IgD-negative memory B cell (primary cell): ENCODE data around the gene PDAP1. TPM values are rescaled to one million over a fixed set of nuclear protein-coding genes. Genes with fewer than 3 reads are reported as not detected.
A peak's percentile ranks its signal among the peaks of the same experiment; 100 is the strongest.

ENCODE experiments used
- H3K27ac Mint-ChIP-seq, 3 donors: one replicate each; pipeline ENCODE4 v1.8.0; 2020 to 2022; ENCODE audit warnings: mild to moderate bottlenecking in 3 of 3, mixed read lengths in 3 of 3, moderate library complexity in 1 of 3
- H3K27me3 Mint-ChIP-seq: one replicate; pipeline ENCODE4 v1.8.0; 2021; ENCODE audit warnings: mixed read lengths
- H3K36me3 Mint-ChIP-seq: one replicate; pipeline ENCODE4 v1.8.0; 2020; ENCODE audit warnings: mild to moderate bottlenecking, mixed read lengths
- H3K4me1 Mint-ChIP-seq, 3 donors: one replicate each; pipeline ENCODE4 v1.8.0; 2020 to 2022; ENCODE audit warnings: mixed read lengths in 3 of 3, mild to moderate bottlenecking in 1 of 3
- H3K4me3 Mint-ChIP-seq, 4 donors: one replicate each; pipeline ENCODE4 v1.8.0; 2020 to 2022; ENCODE audit warnings: mild to moderate bottlenecking in 4 of 4, mixed read lengths in 4 of 4, moderate library complexity in 3 of 4
- H3K9me3 Mint-ChIP-seq, 3 donors: one replicate each; pipeline ENCODE4 v1.8.0; 2020 to 2021; ENCODE audit warnings: mixed read lengths in 3 of 3, mild to moderate bottlenecking in 1 of 3
- polyA plus RNA-seq: library from polyadenylated mRNA; unstranded; fragments of 300-500 nt; fragmentation: Illumina TruSeq; gene quantifications from one replicate; pipeline ENCODE4 v1.2.3, GENCODE V29; 2021

PDAP1 gene
- polyA plus RNA-seq, result 33.8 TPM

GRCh38 chr7:99408379-99409191 is at the start of gene PDAP1, which contains the start of gene BUD31:
PDAP1 (minus strand) TSS chr7:99408597; CDS start chr7:99408548, 49 bp downstream.
BUD31 (plus strand) TSS chr7:99408969; CDS start chr7:99411093, 2,124 bp downstream.
- H3K9me3 Mint-ChIP-seq, result no peaks in the 10 kb centered on the region
- peaks cover 3% of the 10 kb centered on the region for H3K36me3 Mint-ChIP-seq
- H3K27ac Mint-ChIP-seq, result peak within 1 kb of the TSS; percentile 97 to 99 (median 98)
- H3K27me3 Mint-ChIP-seq, result no peaks in the 10 kb centered on the region
- peaks cover 29 to 32% (median 29%) of the 10 kb centered on the region in 3 donors for H3K4me1 Mint-ChIP-seq
- peak within 1 kb of the TSS; percentile 99 to 100 (median 99) for H3K4me3 Mint-ChIP-seq

GRCh38 chr7:99457650-99458493 is 49.5 kb upstream of the PDAP1 start:
- H3K4me1 Mint-ChIP-seq, result peaks cover 0 to 12% (median 9%) of the 10 kb centered on the region in 3 donors
- H3K36me3 Mint-ChIP-seq, result peaks cover 3% of the 10 kb centered on the region

GRCh38 chr7:99457050-99457649 is 48.8 kb upstream of the PDAP1 start:
- Mint-ChIP-seq H3K27ac (no peak overlapping the region), H3K4me3 (no peak overlapping the region), H3K4me1 (peaks cover 0 to 12% (median 6%) of the 10 kb centered on the region in 3 donors), H3K9me3 (no peaks in the 10 kb centered on the region), H3K27me3 (no peaks in the 10 kb centered on the region), H3K36me3 (no peaks in the 10 kb centered on the region)

More at GRCh38 chr7:99457650-99458493, 49.5 kb upstream of the PDAP1 start:
- Mint-ChIP-seq H3K9me3 (no peaks in the 10 kb centered on the region), H3K4me3 (no peak overlapping the region), H3K27ac (no peak overlapping the region), H3K27me3 (no peaks in the 10 kb centered on the region)

- H3K27me3 Mint-ChIP-seq, result no peaks in the 10 kb centered on the region
- H3K4me1 Mint-ChIP-seq, result peaks cover 0 to 12% (median 6%) of the 10 kb centered on the region in 3 donors
- no peak overlapping the region for H3K27ac Mint-ChIP-seq
- H3K4me3 Mint-ChIP-seq, result no peak overlapping the region
- no peaks in the 10 kb centered on the region for H3K36me3 Mint-ChIP-seq
- no peaks in the 10 kb centered on the region for H3K9me3 Mint-ChIP-seq
Measured at GRCh38 chr7:99456288-99456687, 47.9 kb upstream of the PDAP1 start.

GRCh38 chr7:99455874-99456273 is 47.5 kb upstream of the PDAP1 start:
- Mint-ChIP-seq H3K27ac (peak overlapping the region in 1 of 3 donors; percentile 53), H3K9me3 (no peaks in the 10 kb centered on the region)

GRCh38 chr7:99453105-99453504 is 44.7 kb upstream of the PDAP1 start:
- no peak overlapping the region for H3K27ac Mint-ChIP-seq

More at GRCh38 chr7:99455874-99456273, 47.5 kb upstream of the PDAP1 start:
- Mint-ChIP-seq H3K4me1 (peaks cover 0 to 12% (median 6%) of the 10 kb centered on the region in 3 donors), H3K36me3 (no peaks in the 10 kb centered on the region), H3K4me3 (no peak overlapping the region), H3K27me3 (no peaks in the 10 kb centered on the region)

GRCh38 chr7:99452541-99452940 is 44.1 kb upstream of the PDAP1 start:
- Mint-ChIP-seq H3K9me3 (no peaks in the 10 kb centered on the region), H3K4me1 (no peaks in the 10 kb centered on the region), H3K36me3 (no peaks in the 10 kb centered on the region), H3K27me3 (no peaks in the 10 kb centered on the region), H3K27ac (no peak overlapping the region), H3K4me3 (no peak overlapping the region)

More at GRCh38 chr7:99453105-99453504, 44.7 kb upstream of the PDAP1 start:
- Mint-ChIP-seq H3K9me3 (no peaks in the 10 kb centered on the region), H3K27me3 (no peaks in the 10 kb centered on the region), H3K4me1 (no peaks in the 10 kb centered on the region), H3K4me3 (no peak overlapping the region), H3K36me3 (no peaks in the 10 kb centered on the region)

- Mint-ChIP-seq H3K27ac (no peak overlapping the region), H3K27me3 (no peaks in the 10 kb centered on the region), H3K36me3 (no peaks in the 10 kb centered on the region), H3K9me3 (no peaks in the 10 kb centered on the region), H3K4me3 (no peak overlapping the region), H3K4me1 (no peaks in the 10 kb centered on the region)
Measured at GRCh38 chr7:99451936-99452335, 43.5 kb upstream of the PDAP1 start.

- peaks cover 0 to 6% (median 3%) of the 10 kb centered on the region in 3 donors for H3K4me1 Mint-ChIP-seq
- no peaks in the 10 kb centered on the region for H3K9me3 Mint-ChIP-seq
- no peaks in the 10 kb centered on the region for H3K27me3 Mint-ChIP-seq
- no peak overlapping the region for H3K27ac Mint-ChIP-seq
- peak overlapping the region in 1 of 4 donors; percentile 68 for H3K4me3 Mint-ChIP-seq
- H3K36me3 Mint-ChIP-seq, result peaks cover 2% of the 10 kb centered on the region
Measured at GRCh38 chr7:99449326-99449725, 40.9 kb upstream of the PDAP1 start.

- peaks cover 2% of the 10 kb centered on the region for H3K36me3 Mint-ChIP-seq
- peaks cover 0 to 7% (median 3%) of the 10 kb centered on the region in 3 donors for H3K4me1 Mint-ChIP-seq
- H3K27ac Mint-ChIP-seq, result no peak overlapping the region
- H3K4me3 Mint-ChIP-seq, result no peak overlapping the region
- H3K9me3 Mint-ChIP-seq, result no peaks in the 10 kb centered on the region
- no peaks in the 10 kb centered on the region for H3K27me3 Mint-ChIP-seq
Measured at GRCh38 chr7:99448855-99449254, 40.5 kb upstream of the PDAP1 start.

- Mint-ChIP-seq H3K4me3 (no peak overlapping the region), H3K36me3 (peaks cover 2% of the 10 kb centered on the region), H3K9me3 (no peaks in the 10 kb centered on the region), H3K4me1 (peaks cover 4 to 8% (median 6%) of the 10 kb centered on the region in 3 donors), H3K27ac (no peak overlapping the region), H3K27me3 (no peaks in the 10 kb centered on the region)
Measured at GRCh38 chr7:99447943-99448342, 39.5 kb upstream of the PDAP1 start.

GRCh38 chr7:99446096-99446495 is 37.7 kb upstream of the PDAP1 start:
- Mint-ChIP-seq H3K36me3 (peaks cover 2% of the 10 kb centered on the region), H3K4me1 (peaks cover 9 to 12% (median 10%) of the 10 kb centered on the region in 3 donors), H3K27me3 (no peaks in the 10 kb centered on the region), H3K4me3 (no peak overlapping the region), H3K27ac (no peak overlapping the region), H3K9me3 (no peaks in the 10 kb centered on the region)

- H3K4me3 Mint-ChIP-seq, result peak overlapping the region; percentile 96 to 99 (median 96)
- H3K36me3 Mint-ChIP-seq, result peaks cover 2% of the 10 kb centered on the region
- H3K27ac Mint-ChIP-seq, result peak overlapping the region in 2 of 3 donors; percentile 70 to 80
- H3K4me1 Mint-ChIP-seq, result peaks cover 12 to 27% (median 27%) of the 10 kb centered on the region in 3 donors
- no peaks in the 10 kb centered on the region for H3K9me3 Mint-ChIP-seq
- H3K27me3 Mint-ChIP-seq, result no peaks in the 10 kb centered on the region
Measured at GRCh38 chr7:99440195-99440594, 31.8 kb upstream of the PDAP1 start.

- Mint-ChIP-seq H3K36me3 (no peaks in the 10 kb centered on the region), H3K9me3 (no peaks in the 10 kb centered on the region), H3K4me1 (peaks cover 4 to 27% (median 24%) of the 10 kb centered on the region in 3 donors), H3K27me3 (no peaks in the 10 kb centered on the region), H3K4me3 (peak within 1 kb of the TSS; percentile 96 to 99 (median 96)), H3K27ac (peak within 1 kb of the TSS; percentile 72 to 97 (median 90))
Measured at GRCh38 chr7:99438573-99439480, 30.4 kb upstream of the PDAP1 start, which contains the start of the genes CPSF4 and PTCD1. CPSF4 (plus strand) TSS chr7:99438943; CDS start chr7:99439083, 140 bp downstream. PTCD1 (minus strand) TSS chr7:99438798; CDS start chr7:99435242, 3,556 bp downstream.
